K562 (cell line): ENCODE data around the gene CTSD. TPM values are rescaled to one million over a fixed set of nuclear protein-coding genes. Genes with fewer than 3 reads are reported as not detected.

Experiments used
- ARID1B ChIP-seq: fragments of 450-650 bp; IDR thresholded peaks from 2 replicates; pipeline ENCODE4 v1.6.1; 2016; ENCODE audit warnings: antibody characterized with exemption, mild to moderate bottlenecking, inconsistent platforms
- BACH1 ChIP-seq: fragments of 200-800 bp; sonication (Bioruptor generic); IDR thresholded peaks from 2 replicates; pipeline ENCODE4 v1.6.1; 2016; ENCODE audit warnings: missing genetic modification characterization, missing compliant biosample characterization
- CAMTA2 ChIP-seq: fragments of 250-450 bp; sonication (Bioruptor Pico); conservative IDR thresholded peaks from 2 replicates; pipeline ENCODE4 v1.5.1; 2022
- DLX4 ChIP-seq: fragments of 250-450 bp; sonication (Bioruptor Pico); IDR thresholded peaks from 2 replicates; pipeline ENCODE4 v1.6.1; 2021; ENCODE audit warnings: mild to moderate bottlenecking
- DNMT1 ChIP-seq: fragments of 450-650 bp; IDR thresholded peaks from 2 replicates; pipeline ENCODE4 v1.6.1; 2016; ENCODE audit warnings: antibody characterized with exemption, mild to moderate bottlenecking
- HDAC1 ChIP-seq, 2 experiments: fragments of 450-650 bp; IDR thresholded peaks; 2 replicates each; pipeline ENCODE4 v1.6.1; 2016 to 2017; ENCODE audit warnings: inconsistent platforms in 1 of 2, mild to moderate bottlenecking in 1 of 2, moderate library complexity in 1 of 2
- MAFG ChIP-seq: fragments of 450-650 bp; conservative IDR thresholded peaks from 2 replicates; pipeline ENCODE4 v1.6.1; 2016; ENCODE audit warnings: missing genetic modification characterization, missing compliant biosample characterization
- MNT ChIP-seq, 2 experiments: fragments of 450-650 bp; conservative IDR thresholded peaks; 2 replicates each; pipeline ENCODE4 v1.6.1; 2017; ENCODE audit warnings: mild to moderate bottlenecking in 2 of 2, moderate library complexity in 2 of 2
- NR2C1 ChIP-seq, 2 experiments: fragments of 450-650 bp; IDR thresholded peaks; 2 replicates each; pipeline ENCODE4 v1.6.1; 2017; ENCODE audit warnings: mild to moderate bottlenecking in 2 of 2, antibody characterized with exemption in 1 of 2, inconsistent platforms in 1 of 2, missing compliant biosample characterization in 1 of 2, missing genetic modification characterization in 1 of 2
- NRF1 ChIP-seq, 2 experiments: fragments of 450-650 bp; IDR thresholded peaks in 1 of 2; conservative IDR thresholded peaks in 1 of 2; 2 replicates each; pipeline ENCODE4 v1.6.1; 2014; ENCODE audit warnings: mild to moderate bottlenecking in 2 of 2
- PHF21A ChIP-seq: fragments of 450-650 bp; IDR thresholded peaks from 2 replicates; pipeline ENCODE4 v1.6.1; 2017; ENCODE audit warnings: low read depth, borderline replicate concordance
- POLR2A ChIP-seq: fragments of 450-650 bp; conservative IDR thresholded peaks from 2 replicates; pipeline ENCODE4 v1.6.1; 2016
- RBBP5 ChIP-seq: fragments of 200-600 bp; sonication (generic); IDR thresholded peaks from 2 replicates; pipeline ENCODE4 v1.6.1; 2012; ENCODE audit warnings: borderline replicate concordance, mild to moderate bottlenecking, low read length, control low read depth, inconsistent platforms; ENCODE audit not compliant: insufficient read depth, poor library complexity, severe bottlenecking
- RBFOX2 ChIP-seq: fragments of 200-400 bp; formaldehyde crosslinking; IDR thresholded peaks from 2 replicates; pipeline ENCODE4 v1.6.1; 2017; ENCODE audit warnings: low read depth, mild to moderate bottlenecking, low read length, moderate library complexity
- RCOR1 ChIP-seq, 2 experiments: IDR thresholded peaks; 2 replicates each; pipeline ENCODE4 v1.6.1; 2012; ENCODE audit warnings: low read depth in 2 of 2, low read length in 2 of 2, borderline replicate concordance in 1 of 2, improper control_type of control experiment in 1 of 2
- RFX1 ChIP-seq: fragments of 450-650 bp; IDR thresholded peaks from 2 replicates; pipeline ENCODE4 v1.6.1; 2016; ENCODE audit warnings: mild to moderate bottlenecking, moderate library complexity
- TAF7 ChIP-seq: fragments of 450-650 bp; IDR thresholded peaks from 2 replicates; pipeline ENCODE4 v1.6.1; 2016; ENCODE audit warnings: missing genetic modification characterization, missing compliant biosample characterization
- USF2 ChIP-seq: sonication (generic); formaldehyde crosslinking; IDR thresholded peaks from 2 replicates; pipeline ENCODE4 v1.5.0; 2020; ENCODE audit warnings: missing genetic modification reagents
- ZFPM2 ChIP-seq: fragments of 250-450 bp; sonication (Bioruptor Pico); IDR thresholded peaks from 2 replicates; pipeline ENCODE4 v1.5.1; 2022; ENCODE audit warnings: mild to moderate bottlenecking
- ZNF766 ChIP-seq: fragments of 200-800 bp; sonication (Bioruptor generic); conservative IDR thresholded peaks from 2 replicates; pipeline ENCODE4 v1.6.1; 2016; ENCODE audit warnings: missing genetic modification characterization, missing compliant biosample characterization
- polyA plus RNA-seq, 8 experiments: library from polyadenylated mRNA; depleted of rRNA in 4 of 8; stranded (reverse) in 5 of 8; unstranded in 3 of 8; fragments of >200 nt; fragmentation: Nextera tagmentation in 2 of 8; fragmentation: Illumina TruSeq in 1 of 8; extraction: Ambion mirVana in 2 of 8; extraction: Trizol in 1 of 8; gene quantifications; 2 replicates each; pipeline versions ENCODE4 v1.2.1 to v1.2.3, GENCODE V29; 2011 to 2014; ENCODE audit warnings: inconsistent platforms in 1 of 8, missing spikeins in 1 of 8
- total RNA-seq, 7 experiments: library from RNA; depleted of rRNA in 6 of 7; stranded (reverse); fragments of >200 nt in 6 of 7; fragmentation: Illumina TruSeq in 2 of 7; extraction: Trizol in 2 of 7; gene quantifications; 2 replicates each; pipeline versions ENCODE4 v1.2.1 to v1.2.3, GENCODE V29; 2011 to 2021; ENCODE audit warnings: low replicate concordance in 1 of 7
- TF ChIP-seq, protein P1 (sequence below), 2 experiments: fragments of 200-800 bp in 1 of 2; sonication (Bioruptor generic) in 1 of 2; sonication (generic) in 1 of 2; formaldehyde crosslinking in 1 of 2; IDR thresholded peaks in 1 of 2; conservative IDR thresholded peaks in 1 of 2; 2 replicates each; pipeline versions ENCODE4 v1.5.0 to v1.6.1; 2016 to 2020; ENCODE audit warnings: missing compliant biosample characterization in 1 of 2, missing genetic modification characterization in 1 of 2, missing genetic modification reagents in 1 of 2
- TF ChIP-seq, protein P2 (sequence below): fragments of 450-650 bp; formaldehyde crosslinking; IDR thresholded peaks from 2 replicates; pipeline ENCODE4 v1.4.0; 2020; ENCODE audit warnings: mild to moderate bottlenecking, mixed read lengths

The CTSD gene
- total and polyA plus RNA-seq, 9 of the 15 experiments (the other 6 are each of a cell fraction or from before 2014, with no cell fraction given): 1.0 to 112 (median 40.9) TPM

DNA sequence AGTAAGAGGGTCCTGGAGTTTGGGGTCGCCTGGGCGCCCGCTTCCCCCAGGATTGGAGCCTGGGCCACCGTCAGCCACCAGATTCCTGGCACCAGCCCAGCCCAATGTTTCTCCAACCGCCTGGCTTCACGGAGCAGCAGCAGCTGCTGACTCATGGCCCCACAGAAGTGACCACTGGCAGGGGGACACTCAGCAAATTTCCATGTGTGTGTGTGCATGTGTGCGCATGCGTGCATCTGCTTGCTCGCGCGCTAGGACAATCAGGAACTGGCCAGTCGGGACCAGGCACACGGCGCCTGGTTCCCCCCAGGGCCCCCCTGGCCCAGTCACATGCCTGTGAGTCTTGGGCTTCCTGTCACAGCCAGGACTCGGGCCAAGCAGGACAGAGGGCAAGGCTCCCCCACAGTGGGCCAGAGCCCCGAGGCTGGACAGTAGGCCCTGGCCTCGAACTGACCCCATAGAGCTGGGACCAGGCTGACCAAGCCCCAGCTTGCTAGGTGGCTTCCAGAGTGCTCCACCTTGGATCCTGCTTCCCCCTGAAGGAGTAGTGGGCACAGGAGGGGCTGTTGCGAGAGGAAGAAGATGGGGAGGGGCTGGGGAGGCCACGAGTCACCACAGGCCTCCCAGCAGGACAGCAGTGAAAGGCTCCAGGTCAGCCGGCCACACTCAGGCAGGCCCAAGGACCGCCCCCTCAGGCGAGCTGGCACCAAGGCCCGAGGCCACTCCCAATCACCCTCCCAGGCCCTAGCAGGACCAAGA, 3.2 kb downstream of the CTSD start (continued):
- TF ChIP-seq TAF7 (tag) (no peak), NRF1 (conservative IDR thresholded peaks at IDR 0.05 in 1 of 2, IDR thresholded peaks at IDR 0.05 in 1 of 2) (peak; percentile 58 to 68), HDAC1 (IDR thresholded peaks at IDR 0.05) (peak in 1 of 2 experiments; percentile 29; a peak in 1 of 4 replicates), RBFOX2 (peak; percentile 45), ARID1B (peak; percentile 21; the same call in 1 of the 2 replicates), BACH1 (tag) (peak; percentile 90), RBBP5 (peak; percentile 40), DLX4 (CRISPR knock-in tag) (no peak), MAFG (tag) (peak; percentile 91), USF2 (peak; percentile 18; the same call in 1 of the 2 replicates), DNMT1 (no peak), ZNF766 (CRISPR knock-in tag) (peak; percentile 66; the same call in 1 of the 2 replicates), POLR2A (no peak), CAMTA2 (CRISPR knock-in tag) (no peak), PHF21A (no peak), RFX1 (no peak), NR2C1 (IDR thresholded peaks at IDR 0.05) (no peak), NR2C1 (tag; IDR thresholded peaks at IDR 0.05) (no peak), ZFPM2 (CRISPR knock-in tag) (no peak), MNT (conservative IDR thresholded peaks at IDR 0.05) (peak in 1 of 2 experiments; percentile 67; a peak in 3 of 4 replicates), RCOR1 (IDR thresholded peaks at IDR 0.05; ENCODE audit: borderline replicate concordance in 1 of 2, low read depth in 2 of 2, low read length in 2 of 2) (no peak)
- TF ChIP-seq, protein P1, sequence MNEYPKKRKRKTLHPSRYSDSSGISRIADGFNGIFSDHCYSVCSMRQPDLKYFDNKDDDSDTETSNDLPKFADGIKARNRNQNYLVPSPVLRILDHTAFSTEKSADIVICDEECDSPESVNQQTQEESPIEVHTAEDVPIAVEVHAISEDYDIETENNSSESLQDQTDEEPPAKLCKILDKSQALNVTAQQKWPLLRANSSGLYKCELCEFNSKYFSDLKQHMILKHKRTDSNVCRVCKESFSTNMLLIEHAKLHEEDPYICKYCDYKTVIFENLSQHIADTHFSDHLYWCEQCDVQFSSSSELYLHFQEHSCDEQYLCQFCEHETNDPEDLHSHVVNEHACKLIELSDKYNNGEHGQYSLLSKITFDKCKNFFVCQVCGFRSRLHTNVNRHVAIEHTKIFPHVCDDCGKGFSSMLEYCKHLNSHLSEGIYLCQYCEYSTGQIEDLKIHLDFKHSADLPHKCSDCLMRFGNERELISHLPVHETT (CRISPR knock-in tag; conservative IDR thresholded peaks at IDR 0.05 in 1 of 2, IDR thresholded peaks at IDR 0.05 in 1 of 2): peak in 1 of 2 experiments; percentile 66; a peak in 1 of 4 replicates
- TF ChIP-seq, protein P2, sequence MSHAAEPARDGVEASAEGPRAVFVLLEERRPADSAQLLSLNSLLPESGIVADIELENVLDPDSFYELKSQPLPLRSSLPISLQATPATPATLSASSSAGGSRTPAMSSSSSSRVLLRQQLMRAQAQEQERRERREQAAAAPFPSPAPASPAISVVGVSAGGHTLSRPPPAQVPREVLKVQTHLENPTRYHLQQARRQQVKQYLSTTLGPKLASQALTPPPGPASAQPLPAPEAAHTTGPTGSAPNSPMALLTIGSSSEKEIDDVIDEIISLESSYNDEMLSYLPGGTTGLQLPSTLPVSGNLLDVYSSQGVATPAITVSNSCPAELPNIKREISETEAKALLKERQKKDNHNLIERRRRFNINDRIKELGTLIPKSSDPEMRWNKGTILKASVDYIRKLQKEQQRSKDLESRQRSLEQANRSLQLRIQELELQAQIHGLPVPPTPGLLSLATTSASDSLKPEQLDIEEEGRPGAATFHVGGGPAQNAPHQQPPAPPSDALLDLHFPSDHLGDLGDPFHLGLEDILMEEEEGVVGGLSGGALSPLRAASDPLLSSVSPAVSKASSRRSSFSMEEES (CRISPR knock-in tag): no peak
